ENCODE measurements around the gene DGKD.

Gene DGKD

GRCh38 chr2:233379441-233379840, 25.1 kb downstream of the DGKD start:
- Histone ChIP-seq H3K4me3 (ENCODE audit: low read length) (no peak overlapping the region), H3K4me2 (ENCODE audit: low read length) (no peak overlapping the region)

GRCh38 chr2:233380132-233380895, 26.0 kb downstream of the DGKD start:
- peaks cover 14% of the 10 kb centered on the region; the same call in 1 of the 2 replicates for H3K79me2 ChIP-seq (ENCODE audit: low read length)
- H4K20me1 ChIP-seq (ENCODE audit: insufficient read depth, low read length), result no peaks in the 10 kb centered on the region
- no peak overlapping the region for H3K27ac ChIP-seq (ENCODE audit: low read length)
- H3K4me1 ChIP-seq (ENCODE audit: low read length), result no peaks in the 10 kb centered on the region
- H3K4me3 ChIP-seq (ENCODE audit: low read length), result no peak overlapping the region
- peaks cover 2% of the 10 kb centered on the region for H3K36me3 ChIP-seq (replicated peaks; ENCODE audit: low read depth, low read length)
- H3K9me3 ChIP-seq (ENCODE audit: insufficient read depth, low read length), result no peaks in the 10 kb centered on the region
- no peak overlapping the region for H3K9ac ChIP-seq (ENCODE audit: low read length)
- H2AFZ ChIP-seq (ENCODE audit: low read depth, low read length), result no peak overlapping the region
- no peak overlapping the region for H3K4me2 ChIP-seq (ENCODE audit: low read length)
- H3K27me3 ChIP-seq (ENCODE audit: low read depth, low read length), result no peaks in the 10 kb centered on the region
- TF ChIP-seq CTCF (IDR thresholded peaks at IDR 0.05; ENCODE audit: low read depth, low read length) (no peak), EZH2phosphoT487 (IDR thresholded peaks at IDR 0.05; ENCODE audit: low read depth) (no peak)

More at GRCh38 chr2:233379441-233379840, 25.1 kb downstream of the DGKD start:
- Histone ChIP-seq H3K9ac (ENCODE audit: low read length) (no peak overlapping the region), H2AFZ (ENCODE audit: low read depth, low read length) (no peak overlapping the region), H3K9me3 (ENCODE audit: insufficient read depth, low read length) (no peaks in the 10 kb centered on the region), H3K27me3 (ENCODE audit: low read depth, low read length) (no peaks in the 10 kb centered on the region), H3K36me3 (replicated peaks; ENCODE audit: low read depth, low read length) (peaks cover 2% of the 10 kb centered on the region), H3K27ac (ENCODE audit: low read length) (no peak overlapping the region), H3K4me1 (ENCODE audit: low read length) (no peaks in the 10 kb centered on the region), H3K79me2 (ENCODE audit: low read length) (0 out of 2 replicates have a peak, but pooled peaks cover 7% of the 10 kb centered on the region), H4K20me1 (ENCODE audit: insufficient read depth, low read length) (no peaks in the 10 kb centered on the region)
- TF ChIP-seq CTCF (IDR thresholded peaks at IDR 0.05; ENCODE audit: low read depth, low read length) (no peak), EZH2phosphoT487 (IDR thresholded peaks at IDR 0.05; ENCODE audit: low read depth) (no peak)

GRCh38 chr2:233380995-233381637, 26.8 kb downstream of the DGKD start:
- no peaks in the 10 kb centered on the region for H3K4me1 ChIP-seq (ENCODE audit: low read length)
- no peak overlapping the region for H3K4me3 ChIP-seq (ENCODE audit: low read length)
- peaks cover 18% of the 10 kb centered on the region; the same call in 1 of the 2 replicates for H3K79me2 ChIP-seq (ENCODE audit: low read length)
- H3K9ac ChIP-seq (ENCODE audit: low read length), result no peak overlapping the region
- no peak for TF ChIP-seq CTCF (IDR thresholded peaks at IDR 0.05; ENCODE audit: low read depth, low read length)
- TF ChIP-seq EZH2phosphoT487 (IDR thresholded peaks at IDR 0.05; ENCODE audit: low read depth), result no peak
- no peak overlapping the region for H2AFZ ChIP-seq (ENCODE audit: low read depth, low read length)
- H3K27ac ChIP-seq (ENCODE audit: low read length), result no peak overlapping the region
- H3K27me3 ChIP-seq (ENCODE audit: low read depth, low read length), result no peaks in the 10 kb centered on the region
- peaks cover 2% of the 10 kb centered on the region for H3K36me3 ChIP-seq (replicated peaks; ENCODE audit: low read depth, low read length)
- no peaks in the 10 kb centered on the region for H3K9me3 ChIP-seq (ENCODE audit: insufficient read depth, low read length)
- no peak overlapping the region for H3K4me2 ChIP-seq (ENCODE audit: low read length)
- no peaks in the 10 kb centered on the region for H4K20me1 ChIP-seq (ENCODE audit: insufficient read depth, low read length)

- no peaks in the 10 kb centered on the region for H3K27me3 ChIP-seq (ENCODE audit: low read depth, low read length)
Observed at GRCh38 chr2:233381638-233381995, 27.3 kb downstream of the DGKD start.

More at GRCh38 chr2:233381638-233381995, 27.3 kb downstream of the DGKD start:
- Histone ChIP-seq H3K79me2 (ENCODE audit: low read length) (peaks cover 19% of the 10 kb centered on the region; the same call in 1 of the 2 replicates), H4K20me1 (ENCODE audit: insufficient read depth, low read length) (no peaks in the 10 kb centered on the region), H3K4me2 (ENCODE audit: low read length) (no peak overlapping the region), H2AFZ (ENCODE audit: low read depth, low read length) (no peak overlapping the region), H3K4me3 (ENCODE audit: low read length) (no peak overlapping the region), H3K9ac (ENCODE audit: low read length) (no peak overlapping the region), H3K4me1 (ENCODE audit: low read length) (no peaks in the 10 kb centered on the region), H3K9me3 (ENCODE audit: insufficient read depth, low read length) (no peaks in the 10 kb centered on the region), H3K27ac (ENCODE audit: low read length) (no peak overlapping the region), H3K36me3 (replicated peaks; ENCODE audit: low read depth, low read length) (peaks cover 2% of the 10 kb centered on the region)
- TF ChIP-seq CTCF (IDR thresholded peaks at IDR 0.05; ENCODE audit: low read depth, low read length) (no peak), EZH2phosphoT487 (IDR thresholded peaks at IDR 0.05; ENCODE audit: low read depth) (no peak)

Measured in OCI-LY3 (cell line).